GM23248 (cell line): ENCODE measurements around the gene ZNF778. TPM values are rescaled to one million over a fixed set of nuclear protein-coding genes. Genes with fewer than 3 reads are reported as not detected.

Experiments
- DNase-seq: peaks from one replicate; pipeline ENCODE4 v3.0.0-alpha.2; 2015
- H2AFZ ChIP-seq: fragments of 200-600 bp; sonication (generic); 2 replicates; pipeline ENCODE4 v1.6.1; 2016; ENCODE audit warnings: antibody characterized with exemption
- H3F3A ChIP-seq: fragments of 200-600 bp; sonication (generic); 2 replicates; pipeline ENCODE4 v1.6.1; 2016; ENCODE audit warnings: mild to moderate bottlenecking, antibody characterized with exemption, mixed run types; ENCODE audit not compliant: insufficient read depth
- H3K27ac ChIP-seq: fragments of 200-600 bp; sonication (generic); 2 replicates; pipeline ENCODE4 v1.5.1; 2016; ENCODE audit warnings: mild to moderate bottlenecking
- H3K27me3 ChIP-seq: fragments of 200-600 bp; sonication (generic); replicated peaks from 2 replicates; pipeline ENCODE4 v1.6.1; 2016; ENCODE audit warnings: mild to moderate bottlenecking; ENCODE audit not compliant: insufficient read depth
- H3K36me3 ChIP-seq: fragments of 200-600 bp; sonication (generic); 2 replicates; pipeline ENCODE4 v1.6.1; 2016; ENCODE audit warnings: low read depth, mild to moderate bottlenecking
- H3K4me1 ChIP-seq: fragments of 200-600 bp; sonication (generic); 2 replicates; pipeline ENCODE4 v1.6.1; 2016; ENCODE audit warnings: mild to moderate bottlenecking; ENCODE audit not compliant: insufficient read depth
- H3K4me2 ChIP-seq: fragments of 200-600 bp; sonication (generic); one replicate; pipeline ENCODE4 v1.6.1; 2016; ENCODE audit warnings: mild to moderate bottlenecking; ENCODE audit not compliant: unreplicated experiment
- H3K4me3 ChIP-seq: fragments of 200-600 bp; sonication (generic); 2 replicates; pipeline ENCODE4 v1.5.1; 2016; ENCODE audit warnings: mild to moderate bottlenecking
- H3K79me2 ChIP-seq: fragments of 200-600 bp; sonication (generic); 2 replicates; pipeline ENCODE4 v1.6.1; 2016; ENCODE audit warnings: mild to moderate bottlenecking; ENCODE audit not compliant: insufficient read depth
- H3K9ac ChIP-seq: fragments of 200-600 bp; sonication (generic); 2 replicates; pipeline ENCODE4 v1.6.1; 2016; ENCODE audit warnings: mild to moderate bottlenecking
- H3K9me2 ChIP-seq: fragments of 200-600 bp; sonication (generic); 2 replicates; pipeline ENCODE4 v1.6.1; 2016; ENCODE audit warnings: mixed run types, mild to moderate bottlenecking, moderate library complexity; ENCODE audit not compliant: insufficient read depth
- H3K9me3 ChIP-seq: fragments of 200-600 bp; sonication (generic); one replicate; pipeline ENCODE4 v1.6.1; 2017; ENCODE audit warnings: low read depth
- H4K20me1 ChIP-seq: fragments of 200-600 bp; sonication (generic); 2 replicates; pipeline ENCODE4 v1.6.0; 2016; ENCODE audit not compliant: insufficient read depth
- EZH2 ChIP-seq: fragments of 200-600 bp; sonication (generic); IDR thresholded peaks from 2 replicates; pipeline ENCODE4 v1.6.1; 2018; ENCODE audit warnings: antibody characterized with exemption, mild to moderate bottlenecking; ENCODE audit not compliant: insufficient read depth, poor library complexity, severe bottlenecking
- EZH2phosphoT487 ChIP-seq: fragments of 200-600 bp; sonication (generic); IDR thresholded peaks from 2 replicates; pipeline ENCODE4 v1.6.1; 2018; ENCODE audit warnings: antibody characterized with exemption, moderate library complexity, mild to moderate bottlenecking, low read depth; ENCODE audit not compliant: insufficient read depth
- WGBS, 2 experiments: methylation state at CpG; one replicate each; pipeline ENCODE4 v1.1.6; 2015 to 2017; ENCODE audit warnings: low lambda C conversion rate in 2 of 2, low coverage in 1 of 2; ENCODE audit errors: missing lambda C conversion rate in 2 of 2; 5-methylcytosine and 5-hydroxymethylcytosine counted together
- in situ Hi-C: fragments of 300-500 bp; cut with MboI; formaldehyde crosslinking; loops from 2 replicates; pipeline ENCODE4 v1.15.0; 2020
- polyA plus RNA-seq: library from polyadenylated mRNA; unstranded; fragments of >200 nt; fragmentation: Nextera tagmentation; extraction: Ambion mirVana; gene quantifications from 2 replicates; pipeline ENCODE4 v1.2.1, GENCODE V29; 2016
- total RNA-seq: library from RNA; depleted of rRNA; stranded (reverse); fragments of >200 nt; shearing (Covaris generic); gene quantifications from 2 replicates; pipeline ENCODE4 v1.2.3, GENCODE V29; 2014

The ZNF778 gene
- total and polyA plus RNA-seq, 2 experiments from 2014 or later, result 3.0 to 3.6 TPM

DNA sequence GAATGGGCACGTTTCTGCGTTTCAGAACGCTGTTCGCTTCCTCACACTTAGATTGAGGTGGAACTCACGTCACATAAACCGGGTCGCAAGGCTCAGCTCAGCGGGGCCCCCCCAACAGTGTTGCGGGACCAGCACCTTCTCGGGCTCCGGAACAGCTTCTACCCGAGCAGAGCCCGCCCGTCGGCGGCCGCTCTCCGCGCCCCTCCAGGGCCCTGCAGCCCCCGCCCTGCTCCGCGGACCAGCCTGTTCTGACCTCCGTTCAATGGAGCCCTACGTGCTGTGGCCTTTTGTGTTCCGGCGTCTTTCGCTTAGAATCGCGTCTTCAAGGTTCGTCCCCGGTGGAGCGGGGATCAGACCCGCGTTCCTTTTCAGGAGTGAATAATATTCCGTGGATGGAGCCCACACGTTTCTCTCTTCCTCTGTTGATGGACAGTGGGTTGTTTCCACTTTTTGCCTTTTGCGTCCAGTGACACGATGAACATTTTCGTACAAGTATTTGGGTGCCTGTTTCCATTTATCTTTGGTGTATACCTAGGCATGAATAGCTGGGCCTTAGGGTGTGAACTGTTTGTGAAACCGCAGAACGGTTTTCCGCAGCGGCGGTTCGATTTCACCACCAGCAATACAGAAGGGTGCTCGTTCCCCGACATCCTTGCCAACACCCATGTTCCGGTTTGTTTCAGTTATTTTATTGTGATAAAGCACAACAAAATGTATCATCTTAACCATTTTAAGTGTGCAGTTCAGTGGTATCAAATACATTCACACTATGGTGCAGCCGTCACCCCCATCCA, 14.9 kb upstream of the ZNF778 start:
- in situ Hi-C loops, result no loop called here
- H3K36me3 ChIP-seq, result no peaks in the 10 kb centered on the region
- no peaks in the 10 kb centered on the region for H3K9me3 ChIP-seq
- no peaks in the 10 kb centered on the region for H4K20me1 ChIP-seq
- TF ChIP-seq EZH2phosphoT487 (no peak), EZH2 (peak; percentile 37)
- no peak overlapping the region for H3K9ac ChIP-seq
- DNase-seq, result no peak
- WGBS, 2 experiments, result 45 to 55% methylated on average over 39 to 49 of the region's 49 CpGs
- peaks cover 16% of the 10 kb centered on the region for H3F3A ChIP-seq
- H3K4me2 ChIP-seq, result peak overlapping the region; percentile 1
- no peaks in the 10 kb centered on the region for H3K4me1 ChIP-seq
- peaks cover 37% of the 10 kb centered on the region for H3K27me3 ChIP-seq
- peak overlapping the region; percentile 44; the same call in 1 of the 2 replicates for H2AFZ ChIP-seq
- H3K4me3 ChIP-seq, result peak overlapping the region; percentile 26; the same call in 1 of the 2 replicates
- no peaks in the 10 kb centered on the region for H3K9me2 ChIP-seq
- H3K79me2 ChIP-seq, result no peaks in the 10 kb centered on the region
- H3K27ac ChIP-seq, result no peak overlapping the region

DNA sequence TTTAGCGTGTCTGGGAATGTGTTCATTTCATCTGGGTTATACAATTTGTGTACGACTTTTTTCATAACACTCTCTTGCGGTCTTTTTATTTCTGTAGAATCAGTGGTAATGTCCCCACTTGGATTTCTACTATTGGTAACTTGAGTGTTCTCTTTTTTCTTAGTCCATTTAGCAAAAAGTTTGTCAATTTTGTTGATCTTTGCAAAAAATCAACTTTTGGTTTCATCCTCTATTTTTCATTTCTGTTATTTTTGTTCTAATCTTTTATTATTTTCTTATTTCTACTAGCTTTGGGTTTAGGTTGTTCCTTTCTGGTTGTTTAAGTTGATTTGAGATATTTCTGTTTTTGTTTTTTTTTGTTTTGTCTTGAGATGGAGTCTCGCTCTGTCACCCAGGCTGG, 9.5 kb upstream of the ZNF778 start:
- Histone ChIP-seq H3K9me3 (no peaks in the 10 kb centered on the region), H3K4me3 (no peak overlapping the region), H3K4me1 (no peaks in the 10 kb centered on the region), H4K20me1 (no peaks in the 10 kb centered on the region), H3K9me2 (no peaks in the 10 kb centered on the region), H3F3A (peaks cover 12% of the 10 kb centered on the region), H2AFZ (no peak overlapping the region), H3K4me2 (no peak overlapping the region), H3K27me3 (peaks cover 20% of the 10 kb centered on the region), H3K36me3 (no peaks in the 10 kb centered on the region), H3K79me2 (no peaks in the 10 kb centered on the region), H3K9ac (no peak overlapping the region), H3K27ac (no peak overlapping the region)
- no peak for DNase-seq
- TF ChIP-seq EZH2 (no peak), EZH2phosphoT487 (no peak)
- 68 to 75% methylated on average over 4 of the region's 4 CpGs for WGBS, 2 experiments
- in situ Hi-C loops, result no loop called here

DNA sequence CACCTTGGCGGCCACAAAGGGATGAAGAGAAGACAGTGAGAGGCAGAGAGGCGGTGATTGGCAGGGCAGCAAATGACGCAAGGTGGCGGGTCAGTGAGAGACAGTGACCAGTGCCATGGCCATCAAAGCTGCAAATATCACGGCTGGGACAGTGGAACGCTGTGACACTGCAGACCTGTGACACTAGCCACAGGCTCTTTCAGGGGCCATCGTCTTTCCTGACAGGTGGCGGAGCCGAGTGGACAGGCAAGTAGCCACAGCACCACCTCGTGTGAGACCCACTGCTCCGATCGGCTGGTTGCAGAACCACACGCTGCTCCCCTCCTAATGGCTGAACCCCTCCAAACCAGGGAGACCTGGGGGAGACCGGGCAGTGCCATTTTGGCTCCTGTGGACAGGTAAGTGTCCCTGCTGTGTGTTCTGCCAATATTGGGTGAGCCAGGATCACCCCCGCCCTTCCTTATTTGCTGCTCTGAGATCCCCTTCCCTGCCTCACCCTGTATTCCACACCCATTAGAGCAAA, 7.9 kb upstream of the ZNF778 start:
- Histone ChIP-seq H3K9me3 (no peaks in the 10 kb centered on the region), H3K4me1 (no peaks in the 10 kb centered on the region), H3K9ac (no peak overlapping the region), H3K27ac (no peak overlapping the region), H3K9me2 (no peaks in the 10 kb centered on the region), H3K4me3 (no peak overlapping the region), H3F3A (no peaks in the 10 kb centered on the region), H2AFZ (no peak overlapping the region), H3K36me3 (no peaks in the 10 kb centered on the region), H4K20me1 (no peaks in the 10 kb centered on the region), H3K79me2 (no peaks in the 10 kb centered on the region), H3K27me3 (peaks cover 6% of the 10 kb centered on the region; the same call in 1 of the 2 replicates), H3K4me2 (no peak overlapping the region)
- 57 to 67% methylated on average over 15 of the region's 15 CpGs for WGBS, 2 experiments
- TF ChIP-seq EZH2 (no peak), EZH2phosphoT487 (no peak)
- in situ Hi-C loops, result no loop called here
- no peak for DNase-seq

DNA sequence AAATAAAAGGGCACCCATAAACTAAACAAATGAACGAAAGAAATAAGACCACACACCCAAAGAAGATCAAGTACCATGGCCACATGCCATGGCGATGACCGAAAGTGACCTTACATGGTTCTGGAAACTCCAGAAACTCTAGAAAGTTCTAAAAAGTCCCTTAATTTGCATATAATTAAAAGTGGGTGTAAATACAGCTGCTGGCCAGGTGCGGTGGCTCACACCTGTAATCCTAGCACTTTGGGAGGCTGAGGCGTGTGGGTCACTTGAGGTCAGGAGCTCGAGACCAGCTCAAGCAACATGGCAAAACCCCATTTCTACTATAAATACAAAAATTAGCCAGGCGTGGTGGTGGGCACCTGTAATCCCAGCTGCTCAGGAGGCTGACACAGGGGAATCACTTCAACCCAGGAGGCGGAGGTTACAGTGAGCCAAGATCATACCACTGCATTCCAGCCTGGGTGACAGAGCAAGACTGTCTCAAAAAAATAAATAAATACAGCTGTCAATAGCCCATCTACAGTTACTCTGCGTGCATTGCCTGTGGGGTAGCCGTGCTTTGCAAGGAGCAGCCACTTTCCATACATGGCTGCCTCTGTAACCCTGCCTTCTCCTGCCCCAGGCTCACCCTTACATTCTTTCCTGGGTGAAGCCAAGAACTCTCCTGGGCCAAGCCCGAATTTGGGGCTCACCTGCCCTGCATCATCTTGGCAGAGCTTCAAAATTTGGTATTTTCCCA, 7.2 kb upstream of the ZNF778 start:
- WGBS, 2 experiments, result 71 to 72% methylated on average over 11 of the region's 11 CpGs
- Histone ChIP-seq H3K79me2 (no peaks in the 10 kb centered on the region), H2AFZ (no peak overlapping the region), H3K36me3 (no peaks in the 10 kb centered on the region), H3K4me3 (no peak overlapping the region), H3F3A (no peaks in the 10 kb centered on the region), H3K27ac (no peak overlapping the region), H3K4me2 (no peak overlapping the region), H3K9me3 (no peaks in the 10 kb centered on the region), H3K4me1 (no peaks in the 10 kb centered on the region), H3K9ac (no peak overlapping the region), H4K20me1 (no peaks in the 10 kb centered on the region), H3K9me2 (no peaks in the 10 kb centered on the region), H3K27me3 (0 out of 2 replicates have a peak, but pooled peaks cover 6% of the 10 kb centered on the region)
- TF ChIP-seq EZH2phosphoT487 (no peak), EZH2 (no peak)
- in situ Hi-C loops, result no loop called here
- no peak for DNase-seq
